ENCODE measurements around the gene ZRANB3. TPM values are rescaled to one million over a fixed set of nuclear protein-coding genes. Genes with fewer than 3 reads are reported as not detected.

Gene ZRANB3
- total RNA-seq, 1 donor from 2014 or later: 16.5 TPM

DNA sequence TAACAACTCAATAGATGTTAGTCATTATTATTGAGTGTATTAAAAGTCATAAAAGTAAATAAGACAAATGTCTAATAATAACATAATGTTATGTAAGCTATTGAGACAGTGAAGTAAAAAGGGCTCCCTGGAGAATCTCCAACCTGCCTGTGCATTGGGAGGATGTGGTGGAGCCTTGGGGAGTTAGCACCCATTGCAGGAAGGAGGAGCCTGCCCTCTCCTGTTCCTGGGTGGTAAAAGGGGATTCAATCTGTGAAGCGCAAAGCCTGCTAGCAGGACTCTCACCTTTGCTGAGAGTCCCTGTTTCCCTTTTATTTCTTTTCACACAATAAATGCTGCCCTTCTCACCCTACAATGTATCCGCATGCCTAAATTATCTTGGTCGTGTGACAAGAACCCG, 272.8 kb downstream of the ZRANB3 start:
- no peaks in the 10 kb centered on the region for H3K4me1 Mint-ChIP-seq
- H3K9me3 Mint-ChIP-seq: peaks cover 3% of the 10 kb centered on the region
- no peak overlapping the region for H3K27ac Mint-ChIP-seq
- no peak for DNase-seq (ENCODE audit: low spot score in 2 of 2, unreplicated experiment in 2 of 2)
- H3K4me3 Mint-ChIP-seq: no peak overlapping the region
- no peaks in the 10 kb centered on the region for H3K27me3 Mint-ChIP-seq (ENCODE audit: low read depth)
- TF ChIP-seq, protein P1, sequence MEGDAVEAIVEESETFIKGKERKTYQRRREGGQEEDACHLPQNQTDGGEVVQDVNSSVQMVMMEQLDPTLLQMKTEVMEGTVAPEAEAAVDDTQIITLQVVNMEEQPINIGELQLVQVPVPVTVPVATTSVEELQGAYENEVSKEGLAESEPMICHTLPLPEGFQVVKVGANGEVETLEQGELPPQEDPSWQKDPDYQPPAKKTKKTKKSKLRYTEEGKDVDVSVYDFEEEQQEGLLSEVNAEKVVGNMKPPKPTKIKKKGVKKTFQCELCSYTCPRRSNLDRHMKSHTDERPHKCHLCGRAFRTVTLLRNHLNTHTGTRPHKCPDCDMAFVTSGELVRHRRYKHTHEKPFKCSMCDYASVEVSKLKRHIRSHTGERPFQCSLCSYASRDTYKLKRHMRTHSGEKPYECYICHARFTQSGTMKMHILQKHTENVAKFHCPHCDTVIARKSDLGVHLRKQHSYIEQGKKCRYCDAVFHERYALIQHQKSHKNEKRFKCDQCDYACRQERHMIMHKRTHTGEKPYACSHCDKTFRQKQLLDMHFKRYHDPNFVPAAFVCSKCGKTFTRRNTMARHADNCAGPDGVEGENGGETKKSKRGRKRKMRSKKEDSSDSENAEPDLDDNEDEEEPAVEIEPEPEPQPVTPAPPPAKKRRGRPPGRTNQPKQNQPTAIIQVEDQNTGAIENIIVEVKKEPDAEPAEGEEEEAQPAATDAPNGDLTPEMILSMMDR (IDR thresholded peaks at IDR 0.05; ENCODE audit: unreplicated experiment): no peak
- no peaks in the 10 kb centered on the region for H3K36me3 Mint-ChIP-seq

DNA sequence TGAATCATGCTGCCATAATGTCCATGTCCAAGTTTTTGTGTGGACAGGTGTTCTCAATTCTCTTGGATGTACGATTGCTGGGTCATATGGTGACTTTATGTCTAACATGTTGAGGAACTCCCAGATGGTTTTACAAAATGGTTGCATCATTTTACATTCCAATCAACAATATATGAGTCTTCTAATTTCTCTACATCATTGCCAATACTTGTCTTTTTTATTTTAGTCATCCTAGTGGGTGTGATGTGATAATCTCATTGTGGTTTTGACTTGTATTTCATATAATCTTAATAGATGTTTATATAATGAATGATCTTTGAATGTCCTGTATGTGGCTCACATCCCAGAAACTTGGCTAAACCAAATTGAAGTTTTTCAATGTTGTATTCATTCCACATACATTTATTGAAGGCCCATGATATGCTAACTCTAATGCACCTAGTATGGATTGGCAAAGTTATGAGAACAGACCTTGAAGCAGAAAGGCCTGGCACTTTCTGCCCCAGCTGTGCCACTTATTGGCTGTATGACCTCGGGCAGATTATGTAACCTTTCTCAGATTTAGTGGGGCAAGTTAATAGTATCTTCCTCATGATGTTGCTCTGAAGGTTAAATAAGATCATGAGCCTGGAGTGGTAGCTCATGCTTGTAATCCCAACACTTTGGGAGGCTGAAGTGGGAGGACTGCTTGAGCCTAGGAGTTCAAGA, 273.5 kb downstream of the ZRANB3 start:
- H3K4me3 Mint-ChIP-seq: no peak overlapping the region
- TF ChIP-seq, protein P1 (IDR thresholded peaks at IDR 0.05; ENCODE audit: unreplicated experiment): no peak
- no peak overlapping the region for H3K27ac Mint-ChIP-seq
- H3K36me3 Mint-ChIP-seq: no peaks in the 10 kb centered on the region
- DNase-seq (ENCODE audit: low spot score in 2 of 2, unreplicated experiment in 2 of 2): no peak
- no peaks in the 10 kb centered on the region for H3K4me1 Mint-ChIP-seq
- no peaks in the 10 kb centered on the region for H3K27me3 Mint-ChIP-seq (ENCODE audit: low read depth)
- H3K9me3 Mint-ChIP-seq: peaks cover 3% of the 10 kb centered on the region

DNA sequence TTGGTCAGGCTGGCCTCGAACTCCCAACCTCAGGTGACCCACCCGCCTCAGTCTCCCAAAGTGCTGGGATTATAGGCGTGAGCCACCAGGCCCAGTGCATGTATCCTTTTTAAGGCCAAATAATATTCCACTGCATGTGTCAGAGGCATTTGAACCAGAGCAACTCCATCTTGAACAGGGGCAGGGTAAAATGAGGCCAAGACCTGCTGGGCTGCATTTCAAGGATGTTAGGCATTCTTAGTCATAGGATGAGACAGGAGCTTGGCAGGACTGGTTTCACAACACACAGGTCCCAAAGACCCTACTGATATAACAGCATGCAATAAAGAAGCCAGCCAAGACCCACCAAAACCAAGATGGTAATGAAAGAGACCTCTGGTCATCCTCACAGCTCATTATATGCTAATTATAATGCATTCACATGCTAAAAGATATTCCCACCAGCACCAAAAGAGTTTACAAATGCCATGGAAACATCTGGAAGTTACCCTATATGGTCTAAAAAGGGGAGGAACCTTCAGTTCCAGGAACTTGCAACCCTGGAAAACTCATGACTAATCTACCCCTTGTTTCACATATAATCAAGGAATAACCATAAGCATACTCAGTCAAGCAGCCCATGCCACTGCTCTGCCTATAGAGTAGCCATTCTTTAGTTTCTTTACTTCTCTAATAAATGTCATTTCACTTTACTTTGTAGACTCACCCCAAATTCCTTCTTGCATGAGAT, 274.3 kb downstream of the ZRANB3 start:
- Mint-ChIP-seq H3K27me3 (ENCODE audit: low read depth) (no peaks in the 10 kb centered on the region), H3K4me1 (no peaks in the 10 kb centered on the region), H3K36me3 (peaks cover 2% of the 10 kb centered on the region), H3K4me3 (no peak overlapping the region), H3K9me3 (peaks cover 3% of the 10 kb centered on the region), H3K27ac (no peak overlapping the region)
- no peak for DNase-seq (ENCODE audit: low spot score in 2 of 2, unreplicated experiment in 2 of 2)
- TF ChIP-seq, protein P1 (IDR thresholded peaks at IDR 0.05; ENCODE audit: unreplicated experiment): no peak

DNA sequence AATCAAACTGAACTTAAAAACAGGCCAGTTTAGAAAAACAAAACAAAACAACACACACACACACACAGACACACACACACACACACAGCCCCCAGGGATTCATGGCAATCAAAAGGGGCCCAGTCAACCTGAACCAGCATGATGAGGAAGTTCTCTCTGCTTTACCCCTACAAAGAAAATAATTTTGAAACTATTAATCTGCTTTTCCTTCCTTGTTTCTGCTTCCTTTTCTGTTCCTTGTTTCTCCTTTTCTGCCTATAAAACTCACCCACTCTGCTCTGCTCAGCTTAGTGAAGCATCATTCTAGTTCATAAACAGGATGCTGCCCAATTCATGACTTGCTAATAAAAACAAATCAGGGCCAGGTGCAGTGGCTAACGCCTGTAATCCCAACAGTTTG, 275.8 kb downstream of the ZRANB3 start:
- TF ChIP-seq, protein P1 (IDR thresholded peaks at IDR 0.05; ENCODE audit: unreplicated experiment): no peak
- no peak overlapping the region for H3K27ac Mint-ChIP-seq
- H3K9me3 Mint-ChIP-seq: peaks cover 13% of the 10 kb centered on the region
- H3K4me3 Mint-ChIP-seq: no peak overlapping the region
- no peaks in the 10 kb centered on the region for H3K27me3 Mint-ChIP-seq (ENCODE audit: low read depth)
- H3K4me1 Mint-ChIP-seq: no peaks in the 10 kb centered on the region
- H3K36me3 Mint-ChIP-seq: peaks cover 17% of the 10 kb centered on the region
- DNase-seq (ENCODE audit: low spot score in 2 of 2, unreplicated experiment in 2 of 2): no peak

DNA sequence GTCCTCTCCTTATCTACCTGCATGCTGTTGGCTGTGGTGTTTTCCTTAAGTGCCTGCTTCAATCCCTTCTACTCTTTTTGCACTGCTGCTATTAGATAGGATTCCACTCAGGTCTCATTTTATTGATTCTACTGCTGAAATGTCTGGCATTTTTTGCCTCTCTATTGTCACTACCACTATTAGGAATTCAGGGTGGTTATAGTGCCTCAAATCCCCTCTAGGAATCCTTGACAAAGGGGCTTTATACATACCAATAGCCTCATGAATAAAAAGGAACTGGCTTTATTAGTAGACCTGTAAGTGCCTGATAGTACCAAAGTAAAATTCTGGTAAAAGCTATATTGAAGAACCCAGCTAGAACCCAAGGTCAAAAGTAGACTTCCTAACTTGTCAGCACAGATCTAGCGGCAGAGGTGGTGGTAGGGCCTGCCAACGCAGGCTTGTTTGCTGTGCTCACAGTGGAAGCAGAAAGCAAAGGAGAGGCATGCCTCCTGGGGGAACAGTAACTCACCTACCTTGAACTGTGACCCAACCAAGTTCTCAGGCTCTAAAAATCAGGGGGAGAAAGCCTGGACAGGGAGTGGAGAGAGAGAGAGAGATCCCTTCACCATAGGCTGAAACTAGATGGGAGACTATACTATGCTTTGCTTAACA, 278.1 kb downstream of the ZRANB3 start:
- H3K4me3 Mint-ChIP-seq: no peak overlapping the region
- H3K27me3 Mint-ChIP-seq (ENCODE audit: low read depth): no peaks in the 10 kb centered on the region
- peaks cover 31% of the 10 kb centered on the region for H3K36me3 Mint-ChIP-seq
- TF ChIP-seq, protein P1 (IDR thresholded peaks at IDR 0.05; ENCODE audit: unreplicated experiment): no peak
- no peak overlapping the region for H3K27ac Mint-ChIP-seq
- no peaks in the 10 kb centered on the region for H3K4me1 Mint-ChIP-seq
- H3K9me3 Mint-ChIP-seq: peaks cover 23% of the 10 kb centered on the region
- no peak for DNase-seq (ENCODE audit: low spot score in 2 of 2, unreplicated experiment in 2 of 2)
